Heart right ventricle (tissue), 16 donors: ENCODE measurements around the gene UBE2D1. TPM values are rescaled to one million over a fixed set of nuclear protein-coding genes. Genes with fewer than 3 reads are reported as not detected.

Experiments
- ATAC-seq, 8 donors: fragments of 200-7000 bp; cut with Tn5 transposase; one replicate each; pipeline ENCODE4 v1.9.1; 2020; ENCODE audit warnings: mild to moderate bottlenecking in 8 of 8, moderate library complexity in 8 of 8, moderate number of reproducible peaks in 1 of 8
- DNase-seq, 2 donors: peaks; one replicate each; pipeline ENCODE4 v3.0.0-alpha.2; 2020
- H3K27ac ChIP-seq, 10 donors: fragments of 200-600 bp; sonication (generic) in 2 of 10; one replicate each; pipeline versions ENCODE4 v1.5.0 to v1.8.0; 2020 to 2022; ENCODE audit warnings: mild to moderate bottlenecking in 3 of 10
- H3K27me3 ChIP-seq, 7 donors: fragments of 200-600 bp; one replicate each; pipeline ENCODE4 v1.8.0; 2021 to 2022; ENCODE audit warnings: mild to moderate bottlenecking in 2 of 7
- H3K36me3 ChIP-seq, 9 donors: fragments of 200-600 bp; sonication (generic) in 1 of 9; one replicate each; pipeline versions ENCODE4 v1.5.0 to v1.8.0; 2020 to 2022; ENCODE audit warnings: mild to moderate bottlenecking in 2 of 9
- H3K4me1 ChIP-seq, 9 donors: fragments of 200-600 bp; sonication (generic) in 1 of 9; one replicate each; pipeline versions ENCODE4 v1.5.0 to v1.8.0; 2020 to 2022; ENCODE audit warnings: mild to moderate bottlenecking in 4 of 9
- H3K4me3 ChIP-seq, 10 donors: fragments of 200-600 bp; sonication (generic) in 2 of 10; one replicate each; pipeline versions ENCODE4 v1.5.0 to v1.8.0; 2020 to 2022; ENCODE audit warnings: mild to moderate bottlenecking in 7 of 10, moderate library complexity in 2 of 10
- H3K9me3 ChIP-seq, 11 donors: fragments of 200-600 bp in 10 of 11; sonication (generic) in 2 of 11; one replicate each; pipeline versions ENCODE4 v1.5.0 to v1.8.0; 2013 to 2022; ENCODE audit warnings: mild to moderate bottlenecking in 2 of 11, control low read depth in 1 of 11, moderate library complexity in 1 of 11
- WGBS, 2 donors: extraction: QIAGEN DNeasy Blood & Tissue Kit; methylation state at CpG; one replicate each; pipeline ENCODE4 v1.1.7; 2013; ENCODE audit warnings: inconsistent platforms in 1 of 2; 5-methylcytosine and 5-hydroxymethylcytosine counted together
- intact Hi-C, 10 donors: fragments of 100-400 bp; cut with DNase I; formaldehyde crosslinking; loops; one replicate each; pipeline versions ENCODE4 v1.11.1 to v1.14.2; 2022
- polyA plus RNA-seq, 2 donors: library from polyadenylated mRNA; stranded (reverse); fragments of 200-250 nt; gene quantifications; one replicate each; pipeline ENCODE4 v1.2.3, GENCODE V29; 2013
- total RNA-seq, 10 donors: library from RNA; stranded (reverse); fragmentation: NEBNext Ultra II Directional in 3 of 10; extraction: Animal tissue kit (Norgen Biotek cat#: 25700) in 3 of 10; gene quantifications; one replicate each; pipeline versions ENCODE4 v1.2.1 to v1.2.4, GENCODE V29; 2021 to 2023
- TF ChIP-seq, protein P1 (sequence below), 9 donors: fragments of 200-600 bp; sonication (generic) in 2 of 9; IDR thresholded peaks; one replicate each; pipeline versions ENCODE4 v1.5.0 to v1.8.0; 2021 to 2022; ENCODE audit warnings: antibody characterized with exemption in 9 of 9, mild to moderate bottlenecking in 5 of 9, moderate library complexity in 1 of 9
- donor health status: Arrhythmogenic right ventricular cardiomyopathy.
- donor health status: ischemic (EF 13 %, LVEDD 7.1; RV severe dilation, severe dysfunction).
- donor health status: healthy with polysubstance abuse.
- donor health status: DM: no; HTN: yes; CAD: no.
- donor health status: DM: no; HTN: no; CAD: no.
- donor health status: ischemic (EF 25% LVEDD 6.9; RV normal size, moderate dysfunction).
- donor health status: ischemic (EF 25% LVEDD 5.7; RV mildly dilated, moderate dysfunction).
- donor health status: healthy.
- donor health status: DM: yes; HTN: yes; CAD: no.
- donor health status: Ischemic cardiomyopathy.
- donor health status: ischemic (EF 35%, LVEDD 5.7; RV mildly dilated, moderate dysfunction).
- donor health status: nonischemic (EF 11% LVEDD 7.7; RV severe dilation, severe dysfunction).
- donor health status: DM: yes; HTN: yes; CAD: no.
- donor health status: PGD.
- donor health status: ischemic (EF 29% LVEDD 5.4; RV normal size, mild dysfunction).
- donor health status: nonischemic (EF 23%, LVEDD 6.1; RV moderate dilation, normal function).

UBE2D1 gene
- total and polyA plus RNA-seq, 12 donors = 12.2 to 71.0 (median 59.5) TPM

DNA sequence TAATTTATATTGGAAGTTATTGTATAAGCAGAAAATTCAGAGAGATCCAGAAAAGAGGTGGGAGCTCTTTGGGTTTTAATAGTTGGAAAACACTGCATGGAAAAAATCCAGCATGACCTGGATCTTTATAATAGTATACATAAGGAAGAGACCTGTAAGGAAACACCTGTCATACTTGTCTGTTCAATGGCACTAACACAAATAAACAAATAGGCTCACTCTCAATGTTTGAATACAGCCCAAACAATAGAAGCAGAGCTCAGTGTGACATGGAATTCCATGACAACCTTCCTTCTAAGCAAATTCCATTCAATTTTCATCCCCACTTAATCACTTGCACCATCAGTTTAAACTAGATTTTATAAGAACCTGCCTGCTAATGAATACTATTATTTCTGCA is 34.1 kb upstream of the UBE2D1 start:
- H3K4me3 ChIP-seq = no peak overlapping the region
- no peaks in the 10 kb centered on the region for H3K9me3 ChIP-seq
- peaks cover 0 to 5% (median 0%) of the 10 kb centered on the region in 9 donors for H3K4me1 ChIP-seq
- H3K27me3 ChIP-seq = peaks cover 0 to 28% (median 0%) of the 10 kb centered on the region in 7 donors
- no peak for ATAC-seq
- no peaks in the 10 kb centered on the region for H3K36me3 ChIP-seq
- DNase-seq = no peak
- TF ChIP-seq, protein P1, sequence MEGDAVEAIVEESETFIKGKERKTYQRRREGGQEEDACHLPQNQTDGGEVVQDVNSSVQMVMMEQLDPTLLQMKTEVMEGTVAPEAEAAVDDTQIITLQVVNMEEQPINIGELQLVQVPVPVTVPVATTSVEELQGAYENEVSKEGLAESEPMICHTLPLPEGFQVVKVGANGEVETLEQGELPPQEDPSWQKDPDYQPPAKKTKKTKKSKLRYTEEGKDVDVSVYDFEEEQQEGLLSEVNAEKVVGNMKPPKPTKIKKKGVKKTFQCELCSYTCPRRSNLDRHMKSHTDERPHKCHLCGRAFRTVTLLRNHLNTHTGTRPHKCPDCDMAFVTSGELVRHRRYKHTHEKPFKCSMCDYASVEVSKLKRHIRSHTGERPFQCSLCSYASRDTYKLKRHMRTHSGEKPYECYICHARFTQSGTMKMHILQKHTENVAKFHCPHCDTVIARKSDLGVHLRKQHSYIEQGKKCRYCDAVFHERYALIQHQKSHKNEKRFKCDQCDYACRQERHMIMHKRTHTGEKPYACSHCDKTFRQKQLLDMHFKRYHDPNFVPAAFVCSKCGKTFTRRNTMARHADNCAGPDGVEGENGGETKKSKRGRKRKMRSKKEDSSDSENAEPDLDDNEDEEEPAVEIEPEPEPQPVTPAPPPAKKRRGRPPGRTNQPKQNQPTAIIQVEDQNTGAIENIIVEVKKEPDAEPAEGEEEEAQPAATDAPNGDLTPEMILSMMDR (IDR thresholded peaks at IDR 0.05) = no peak
- intact Hi-C loops = loop anchor here in 3 of 10 donors (5.0 to 10.0 kb wide), 2 partner anchors 87 to 94 kb away; partner anchors contain the start of gene TFAM (in 2 of the 3)
- no peak overlapping the region for H3K27ac ChIP-seq

DNA sequence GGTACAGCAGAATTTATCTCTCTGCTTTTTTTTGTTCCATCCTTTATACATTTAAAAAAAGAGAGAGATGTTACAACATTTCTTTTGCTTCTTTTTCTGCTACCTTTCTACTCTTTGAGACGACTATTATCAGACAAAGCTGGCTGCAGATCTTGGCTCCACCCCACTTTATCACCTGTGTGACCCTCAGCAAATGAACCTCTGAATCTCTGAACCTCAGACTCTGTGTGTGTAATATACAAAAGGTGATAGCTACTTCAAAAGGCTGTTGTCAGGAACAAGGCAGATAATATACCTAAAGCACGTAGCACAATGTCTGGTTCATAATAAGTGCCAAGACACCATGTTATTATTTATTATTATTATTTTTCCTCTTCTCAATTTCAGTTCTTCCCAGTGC is 32.6 kb upstream of the UBE2D1 start:
- TF ChIP-seq, protein P1 (IDR thresholded peaks at IDR 0.05) = no peak
- DNase-seq (no peak), ATAC-seq (no peak)
- no peak overlapping the region for H3K4me3 ChIP-seq
- H3K4me1 ChIP-seq = peaks cover 0 to 5% (median 0%) of the 10 kb centered on the region in 9 donors
- WGBS, 2 donors = 37 to 55% methylated on average over 2 of the region's 2 CpGs
- no peaks in the 10 kb centered on the region for H3K36me3 ChIP-seq
- peaks cover 0 to 35% (median 0%) of the 10 kb centered on the region in 7 donors for H3K27me3 ChIP-seq
- H3K27ac ChIP-seq = no peak overlapping the region
- no peaks in the 10 kb centered on the region for H3K9me3 ChIP-seq
- intact Hi-C loops = loop anchor here in 3 of 10 donors (5.0 to 10.0 kb wide), 2 partner anchors 85 to 93 kb away; partner anchors contain the start of gene TFAM (in 2 of the 3)

DNA sequence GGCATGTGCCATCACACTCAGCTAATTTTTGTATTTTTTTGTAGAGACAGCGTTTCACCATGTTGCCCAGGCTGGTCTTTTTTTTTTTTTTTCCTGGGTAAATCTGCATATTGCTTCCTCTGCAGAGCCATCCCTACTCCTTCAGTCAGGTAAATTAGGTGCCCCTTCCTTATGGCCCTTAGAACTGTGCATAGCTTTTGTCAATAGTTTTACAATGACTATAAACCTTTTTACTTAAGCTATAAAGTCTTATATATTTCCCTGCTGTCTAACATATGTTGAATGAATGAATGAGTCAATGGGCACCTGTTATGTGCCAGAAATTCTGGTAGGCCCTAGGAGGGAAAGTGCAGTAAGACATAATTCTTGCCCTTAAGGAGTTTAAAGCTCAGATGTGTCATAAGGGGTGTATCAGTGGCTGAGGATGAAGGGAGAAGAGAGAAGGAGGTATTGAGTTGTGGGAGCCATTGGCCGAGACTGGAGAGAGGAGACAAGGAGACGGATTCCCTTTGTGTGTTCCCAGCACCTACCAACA is 30.6 kb upstream of the UBE2D1 start:
- ATAC-seq (no peak), DNase-seq (no peak)
- Histone ChIP-seq H3K27ac (no peak overlapping the region), H3K27me3 (peaks cover 0 to 38% (median 0%) of the 10 kb centered on the region in 7 donors), H3K36me3 (no peaks in the 10 kb centered on the region), H3K9me3 (no peaks in the 10 kb centered on the region), H3K4me1 (peaks cover 0 to 5% (median 0%) of the 10 kb centered on the region in 9 donors), H3K4me3 (no peak overlapping the region)
- 81 to 83% methylated on average over 3 of the region's 3 CpGs for WGBS, 2 donors
- intact Hi-C loops = loop anchor here in 3 of 10 donors (5.0 to 10.0 kb wide), 2 partner anchors 83 to 91 kb away; partner anchors contain the start of gene TFAM (in 2 of the 3)
- TF ChIP-seq, protein P1 (IDR thresholded peaks at IDR 0.05) = no peak

DNA sequence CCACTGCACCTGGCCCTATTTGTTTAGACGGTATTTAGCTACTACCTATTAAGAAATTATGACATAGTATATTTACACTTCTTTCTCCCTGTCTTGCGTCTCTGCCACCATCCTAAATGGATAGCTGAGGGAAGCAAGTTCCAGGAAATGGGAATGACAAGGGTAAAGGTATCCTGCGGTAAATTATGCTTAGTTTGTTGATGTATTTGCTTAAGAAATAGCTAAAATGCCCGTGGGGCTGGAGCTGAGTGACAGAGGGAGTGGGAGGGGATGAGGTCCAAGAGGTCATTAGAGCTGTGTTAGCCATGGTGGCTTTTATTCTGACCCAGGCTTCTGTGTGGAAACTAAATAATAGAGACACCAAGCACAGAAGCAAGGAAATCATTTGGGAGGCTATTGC is 29.0 kb upstream of the UBE2D1 start:
- ATAC-seq = no peak

More for the DNA sequence above, 29.0 kb upstream of the UBE2D1 start:
- Histone ChIP-seq H3K4me1 (no peaks in the 10 kb centered on the region), H3K27me3 (peaks cover 0 to 33% (median 0%) of the 10 kb centered on the region in 7 donors), H3K4me3 (no peak overlapping the region), H3K27ac (no peak overlapping the region), H3K9me3 (no peaks in the 10 kb centered on the region), H3K36me3 (no peaks in the 10 kb centered on the region)
- TF ChIP-seq, protein P1 (IDR thresholded peaks at IDR 0.05) = no peak
- no peak for DNase-seq
- intact Hi-C loops = loop anchor here in 1 of 10 donors (10.0 kb wide), 1 partner anchor 89 kb away; no protein-coding TSS in a partner anchor
- 69 to 70% methylated on average over 4 of the region's 4 CpGs for WGBS, 2 donors
